ENCODE data around the gene ITCH.

DNA sequence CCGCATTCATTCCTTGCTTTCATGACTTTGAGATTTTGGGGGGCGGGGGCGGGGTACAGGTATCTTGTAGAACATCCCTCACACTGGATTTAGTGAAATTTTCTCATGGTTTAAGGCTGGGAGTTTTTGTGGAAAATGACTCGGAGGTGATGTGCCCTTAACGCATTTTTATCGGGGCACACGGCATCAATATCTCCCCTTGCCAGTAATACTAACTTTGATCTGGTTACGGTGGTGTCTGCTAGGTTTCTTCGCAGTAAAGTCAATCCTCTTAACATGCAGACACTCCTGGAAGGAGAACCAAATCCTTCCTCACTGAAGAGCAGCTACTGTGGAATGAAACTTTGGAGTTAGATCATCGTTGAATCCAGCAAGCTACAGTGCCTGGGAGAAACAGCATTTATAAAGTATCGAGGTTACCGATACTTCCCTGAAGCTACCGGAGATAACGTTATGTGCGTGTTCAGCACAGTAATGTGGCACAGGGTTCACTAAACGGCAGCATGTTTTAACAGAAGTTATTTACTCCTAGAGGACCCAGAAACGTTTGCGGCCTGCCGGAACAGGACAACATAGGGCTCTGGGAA, 151.9 kb downstream of the ITCH start:
- TF ChIP-seq, protein P1, sequence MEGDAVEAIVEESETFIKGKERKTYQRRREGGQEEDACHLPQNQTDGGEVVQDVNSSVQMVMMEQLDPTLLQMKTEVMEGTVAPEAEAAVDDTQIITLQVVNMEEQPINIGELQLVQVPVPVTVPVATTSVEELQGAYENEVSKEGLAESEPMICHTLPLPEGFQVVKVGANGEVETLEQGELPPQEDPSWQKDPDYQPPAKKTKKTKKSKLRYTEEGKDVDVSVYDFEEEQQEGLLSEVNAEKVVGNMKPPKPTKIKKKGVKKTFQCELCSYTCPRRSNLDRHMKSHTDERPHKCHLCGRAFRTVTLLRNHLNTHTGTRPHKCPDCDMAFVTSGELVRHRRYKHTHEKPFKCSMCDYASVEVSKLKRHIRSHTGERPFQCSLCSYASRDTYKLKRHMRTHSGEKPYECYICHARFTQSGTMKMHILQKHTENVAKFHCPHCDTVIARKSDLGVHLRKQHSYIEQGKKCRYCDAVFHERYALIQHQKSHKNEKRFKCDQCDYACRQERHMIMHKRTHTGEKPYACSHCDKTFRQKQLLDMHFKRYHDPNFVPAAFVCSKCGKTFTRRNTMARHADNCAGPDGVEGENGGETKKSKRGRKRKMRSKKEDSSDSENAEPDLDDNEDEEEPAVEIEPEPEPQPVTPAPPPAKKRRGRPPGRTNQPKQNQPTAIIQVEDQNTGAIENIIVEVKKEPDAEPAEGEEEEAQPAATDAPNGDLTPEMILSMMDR (IDR thresholded peaks at IDR 0.05 in 2 of 3, conservative IDR thresholded peaks at IDR 0.05 in 1 of 3; ENCODE audit: borderline replicate concordance in 1 of 3, insufficient read depth in 1 of 3, low read depth in 2 of 3, low read length in 2 of 3): no peak
- TF ChIP-seq EZH2 (IDR thresholded peaks at IDR 0.05): no peak
- TF ChIP-seq, protein P2, sequence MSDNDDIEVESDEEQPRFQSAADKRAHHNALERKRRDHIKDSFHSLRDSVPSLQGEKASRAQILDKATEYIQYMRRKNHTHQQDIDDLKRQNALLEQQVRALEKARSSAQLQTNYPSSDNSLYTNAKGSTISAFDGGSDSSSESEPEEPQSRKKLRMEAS (IDR thresholded peaks at IDR 0.05): no peak
- no peak for TF ChIP-seq EZH2phosphoT487 (IDR thresholded peaks at IDR 0.05; ENCODE audit: borderline replicate concordance)
- TF ChIP-seq POLR2A (IDR thresholded peaks at IDR 0.05; ENCODE audit: borderline replicate concordance, extremely low read depth, insufficient read depth, insufficient read length): no peak
- no peak for TF ChIP-seq POLR2AphosphoS5 (IDR thresholded peaks at IDR 0.05; ENCODE audit: low read depth, low read length)
- TF ChIP-seq, protein P3, sequence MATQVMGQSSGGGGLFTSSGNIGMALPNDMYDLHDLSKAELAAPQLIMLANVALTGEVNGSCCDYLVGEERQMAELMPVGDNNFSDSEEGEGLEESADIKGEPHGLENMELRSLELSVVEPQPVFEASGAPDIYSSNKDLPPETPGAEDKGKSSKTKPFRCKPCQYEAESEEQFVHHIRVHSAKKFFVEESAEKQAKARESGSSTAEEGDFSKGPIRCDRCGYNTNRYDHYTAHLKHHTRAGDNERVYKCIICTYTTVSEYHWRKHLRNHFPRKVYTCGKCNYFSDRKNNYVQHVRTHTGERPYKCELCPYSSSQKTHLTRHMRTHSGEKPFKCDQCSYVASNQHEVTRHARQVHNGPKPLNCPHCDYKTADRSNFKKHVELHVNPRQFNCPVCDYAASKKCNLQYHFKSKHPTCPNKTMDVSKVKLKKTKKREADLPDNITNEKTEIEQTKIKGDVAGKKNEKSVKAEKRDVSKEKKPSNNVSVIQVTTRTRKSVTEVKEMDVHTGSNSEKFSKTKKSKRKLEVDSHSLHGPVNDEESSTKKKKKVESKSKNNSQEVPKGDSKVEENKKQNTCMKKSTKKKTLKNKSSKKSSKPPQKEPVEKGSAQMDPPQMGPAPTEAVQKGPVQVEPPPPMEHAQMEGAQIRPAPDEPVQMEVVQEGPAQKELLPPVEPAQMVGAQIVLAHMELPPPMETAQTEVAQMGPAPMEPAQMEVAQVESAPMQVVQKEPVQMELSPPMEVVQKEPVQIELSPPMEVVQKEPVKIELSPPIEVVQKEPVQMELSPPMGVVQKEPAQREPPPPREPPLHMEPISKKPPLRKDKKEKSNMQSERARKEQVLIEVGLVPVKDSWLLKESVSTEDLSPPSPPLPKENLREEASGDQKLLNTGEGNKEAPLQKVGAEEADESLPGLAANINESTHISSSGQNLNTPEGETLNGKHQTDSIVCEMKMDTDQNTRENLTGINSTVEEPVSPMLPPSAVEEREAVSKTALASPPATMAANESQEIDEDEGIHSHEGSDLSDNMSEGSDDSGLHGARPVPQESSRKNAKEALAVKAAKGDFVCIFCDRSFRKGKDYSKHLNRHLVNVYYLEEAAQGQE (IDR thresholded peaks at IDR 0.05; ENCODE audit: low read depth): no peak
- no peak for TF ChIP-seq CEBPB (IDR thresholded peaks at IDR 0.05; ENCODE audit: low read depth)
- no peak for TF ChIP-seq SIN3A (IDR thresholded peaks at IDR 0.05; ENCODE audit: low read depth)
- TF ChIP-seq RAD21 (IDR thresholded peaks at IDR 0.05; ENCODE audit: low read depth): no peak
- TF ChIP-seq ZNF274 (IDR thresholded peaks at IDR 0.05; ENCODE audit: low read depth, low read length): no peak
- no peak for TF ChIP-seq SP1 (IDR thresholded peaks at IDR 0.05; ENCODE audit: low read depth)
